ENCODE data around the gene WRAP73. TPM values are rescaled to one million over a fixed set of nuclear protein-coding genes. Genes with fewer than 3 reads are reported as not detected.
A peak's percentile ranks its signal among the peaks of the same experiment; 100 is the strongest.

WRAP73 gene
- total RNA-seq, 1 donor from 2014 or later, result 47.7 TPM

DNA sequence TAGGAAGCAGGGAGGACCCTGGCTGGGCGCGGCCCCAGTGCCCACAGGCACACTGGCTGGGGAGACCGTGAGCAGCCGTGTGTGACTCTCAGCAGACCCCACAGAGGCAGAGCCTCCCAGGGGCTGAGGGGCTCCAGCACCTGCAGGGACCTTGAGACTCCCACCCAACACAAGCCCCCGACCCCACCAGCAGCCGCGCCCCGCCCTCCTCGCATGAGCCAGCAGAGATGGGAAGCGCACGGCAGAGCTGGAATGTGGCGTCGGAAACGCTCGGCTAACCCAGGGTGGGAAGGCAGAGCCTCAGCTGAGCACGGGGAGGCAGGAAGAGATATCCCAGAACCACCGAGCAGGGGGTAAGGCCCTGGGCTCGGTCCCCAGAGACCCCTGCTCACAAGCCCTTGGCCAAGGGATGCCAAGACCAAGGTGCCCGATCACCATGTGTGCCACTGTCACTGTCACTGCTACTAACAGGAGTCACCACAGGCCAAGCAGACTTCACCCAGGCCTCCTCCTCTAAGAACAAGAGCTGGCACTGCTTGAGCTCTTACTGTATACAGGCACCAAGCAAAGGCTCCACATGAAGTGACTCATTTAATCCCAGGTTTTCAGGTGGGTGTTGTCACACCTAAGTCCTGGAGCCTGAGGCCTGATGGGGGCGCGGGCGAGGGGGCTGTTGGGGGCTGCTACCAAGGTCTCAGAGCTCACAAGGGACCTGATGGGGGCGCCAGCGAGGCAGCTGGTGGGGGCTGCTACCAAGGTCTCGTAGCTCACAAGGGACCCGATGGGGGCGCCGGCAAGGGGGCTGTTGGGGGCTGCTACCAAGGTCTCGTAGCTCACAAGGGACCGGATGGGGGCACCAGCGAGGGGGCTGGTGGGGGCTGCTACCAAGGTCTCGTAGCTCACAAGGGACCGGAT is 58.7 kb downstream of the WRAP73 start:
- DNase-seq, result no peak
- H3K36me3 Mint-ChIP-seq (ENCODE audit: unreplicated experiment), result no peaks in the 10 kb centered on the region
- peaks cover 4% of the 10 kb centered on the region for H3K4me1 Mint-ChIP-seq (ENCODE audit: low read depth, unreplicated experiment)
- no peak overlapping the region for H3K4me3 Mint-ChIP-seq (ENCODE audit: unreplicated experiment)
- TF ChIP-seq, protein P1, sequence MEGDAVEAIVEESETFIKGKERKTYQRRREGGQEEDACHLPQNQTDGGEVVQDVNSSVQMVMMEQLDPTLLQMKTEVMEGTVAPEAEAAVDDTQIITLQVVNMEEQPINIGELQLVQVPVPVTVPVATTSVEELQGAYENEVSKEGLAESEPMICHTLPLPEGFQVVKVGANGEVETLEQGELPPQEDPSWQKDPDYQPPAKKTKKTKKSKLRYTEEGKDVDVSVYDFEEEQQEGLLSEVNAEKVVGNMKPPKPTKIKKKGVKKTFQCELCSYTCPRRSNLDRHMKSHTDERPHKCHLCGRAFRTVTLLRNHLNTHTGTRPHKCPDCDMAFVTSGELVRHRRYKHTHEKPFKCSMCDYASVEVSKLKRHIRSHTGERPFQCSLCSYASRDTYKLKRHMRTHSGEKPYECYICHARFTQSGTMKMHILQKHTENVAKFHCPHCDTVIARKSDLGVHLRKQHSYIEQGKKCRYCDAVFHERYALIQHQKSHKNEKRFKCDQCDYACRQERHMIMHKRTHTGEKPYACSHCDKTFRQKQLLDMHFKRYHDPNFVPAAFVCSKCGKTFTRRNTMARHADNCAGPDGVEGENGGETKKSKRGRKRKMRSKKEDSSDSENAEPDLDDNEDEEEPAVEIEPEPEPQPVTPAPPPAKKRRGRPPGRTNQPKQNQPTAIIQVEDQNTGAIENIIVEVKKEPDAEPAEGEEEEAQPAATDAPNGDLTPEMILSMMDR (IDR thresholded peaks at IDR 0.05; ENCODE audit: partially characterized antibody, unreplicated experiment), result no peak
- H3K27ac Mint-ChIP-seq (ENCODE audit: unreplicated experiment), result no peak overlapping the region
- peaks cover 10% of the 10 kb centered on the region for H3K27me3 Mint-ChIP-seq (ENCODE audit: unreplicated experiment)
- H3K9me3 Mint-ChIP-seq (ENCODE audit: unreplicated experiment), result no peaks in the 10 kb centered on the region

DNA sequence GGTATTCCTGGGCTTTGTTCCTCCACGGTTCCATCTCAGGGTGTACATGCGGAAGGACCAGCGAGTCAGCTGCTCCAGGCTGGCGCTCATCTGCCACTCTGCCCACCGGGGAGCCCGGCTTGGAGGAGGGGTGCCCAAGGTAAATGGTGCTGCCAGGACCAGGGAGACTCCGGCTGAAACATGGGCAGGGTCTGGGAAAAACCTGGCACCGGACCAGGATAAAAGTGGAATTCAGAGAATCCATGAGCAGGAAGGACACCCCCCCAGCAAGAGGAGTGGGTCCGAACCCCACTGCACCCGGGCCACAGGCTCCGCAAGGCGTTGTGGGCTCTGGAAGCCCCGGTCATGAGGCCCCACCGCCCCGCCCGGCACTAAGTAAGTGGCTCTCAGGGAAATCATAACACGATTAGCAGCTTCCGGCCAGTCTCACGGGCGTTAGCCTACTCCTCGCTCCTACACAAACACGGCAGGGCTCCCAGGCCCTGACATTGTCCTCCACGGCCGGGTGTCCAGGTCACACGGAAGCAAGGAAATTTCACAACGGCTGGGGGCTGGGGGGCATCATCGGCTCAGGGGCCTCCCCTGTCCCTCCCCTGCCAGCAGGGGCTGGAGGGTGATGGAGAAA is 59.7 kb downstream of the WRAP73 start:
- no peaks in the 10 kb centered on the region for H3K9me3 Mint-ChIP-seq (ENCODE audit: unreplicated experiment)
- no peak overlapping the region for H3K27ac Mint-ChIP-seq (ENCODE audit: unreplicated experiment)
- DNase-seq, result no peak
- no peak overlapping the region for H3K4me3 Mint-ChIP-seq (ENCODE audit: unreplicated experiment)
- H3K36me3 Mint-ChIP-seq (ENCODE audit: unreplicated experiment), result no peaks in the 10 kb centered on the region
- peaks cover 4% of the 10 kb centered on the region for H3K4me1 Mint-ChIP-seq (ENCODE audit: low read depth, unreplicated experiment)
- TF ChIP-seq, protein P1 (IDR thresholded peaks at IDR 0.05; ENCODE audit: partially characterized antibody, unreplicated experiment), result no peak
- H3K27me3 Mint-ChIP-seq (ENCODE audit: unreplicated experiment), result peaks cover 10% of the 10 kb centered on the region

DNA sequence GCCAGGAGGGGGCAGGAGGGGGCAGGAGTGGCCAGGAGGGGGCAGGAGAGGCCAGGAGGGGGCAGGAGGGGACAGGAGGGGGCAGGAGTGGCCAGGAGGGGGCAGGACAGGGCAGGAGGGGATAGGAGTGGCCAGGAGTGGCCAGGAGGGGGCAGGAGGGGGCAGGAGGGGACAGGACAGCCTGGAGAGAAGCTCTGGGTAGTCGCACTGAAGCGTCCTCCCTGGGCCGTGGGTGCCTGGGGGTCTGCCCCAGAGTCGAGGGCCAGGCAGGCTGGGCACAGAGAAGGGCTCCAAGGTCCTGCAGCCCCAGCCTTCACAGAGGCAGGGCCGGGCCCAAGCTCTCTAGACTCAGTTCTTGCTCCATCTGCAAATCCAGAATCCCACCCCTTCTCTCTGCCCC is 61.5 kb downstream of the WRAP73 start:
- no peak for DNase-seq
- no peaks in the 10 kb centered on the region for H3K9me3 Mint-ChIP-seq (ENCODE audit: unreplicated experiment)
- no peak overlapping the region for H3K4me3 Mint-ChIP-seq (ENCODE audit: unreplicated experiment)
- H3K27ac Mint-ChIP-seq (ENCODE audit: unreplicated experiment), result no peak overlapping the region
- H3K4me1 Mint-ChIP-seq (ENCODE audit: low read depth, unreplicated experiment), result peaks cover 4% of the 10 kb centered on the region
- no peaks in the 10 kb centered on the region for H3K36me3 Mint-ChIP-seq (ENCODE audit: unreplicated experiment)
- TF ChIP-seq, protein P1 (IDR thresholded peaks at IDR 0.05; ENCODE audit: partially characterized antibody, unreplicated experiment), result no peak
- peaks cover 10% of the 10 kb centered on the region for H3K27me3 Mint-ChIP-seq (ENCODE audit: unreplicated experiment)

DNA sequence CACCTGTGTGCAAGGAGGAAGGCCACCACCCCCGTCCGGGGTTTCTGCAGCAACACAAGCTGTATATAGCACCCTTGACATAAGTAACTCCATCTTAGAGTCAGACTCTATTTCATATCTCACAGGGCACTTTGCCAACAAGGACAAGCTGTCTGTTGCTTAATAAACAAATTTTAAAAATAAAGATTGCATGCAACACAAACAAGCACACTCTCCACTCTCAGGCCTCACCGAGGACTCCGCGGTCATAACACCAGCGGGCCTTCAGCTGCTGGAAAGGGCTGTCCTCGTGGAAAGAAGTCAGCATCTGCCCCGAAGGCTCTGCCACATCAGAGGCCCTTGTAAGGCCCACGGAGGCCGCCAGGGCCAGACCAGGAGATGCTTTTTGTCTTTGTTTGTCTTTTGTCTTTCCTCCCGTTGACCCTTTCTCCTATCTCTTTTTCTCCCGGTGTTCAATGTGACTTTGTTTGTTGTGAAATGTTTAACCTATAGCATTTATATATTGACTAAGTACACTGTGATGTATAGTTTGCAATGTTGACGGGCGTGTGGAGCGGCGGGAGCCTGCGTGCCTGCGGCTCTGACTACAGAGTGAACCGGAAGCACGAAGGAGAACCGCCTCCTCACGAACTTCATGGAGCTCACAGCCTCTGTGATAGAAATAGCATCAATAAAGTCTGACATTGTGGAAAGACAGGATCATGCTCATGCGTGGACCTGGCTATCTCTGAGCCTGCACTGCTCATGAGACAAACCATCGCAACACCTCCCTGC is 62.7 kb downstream of the WRAP73 start:
- Mint-ChIP-seq H3K27ac (ENCODE audit: unreplicated experiment) (peak overlapping the region; percentile 4), H3K27me3 (ENCODE audit: unreplicated experiment) (peaks cover 10% of the 10 kb centered on the region), H3K4me1 (ENCODE audit: low read depth, unreplicated experiment) (peaks cover 4% of the 10 kb centered on the region), H3K36me3 (ENCODE audit: unreplicated experiment) (no peaks in the 10 kb centered on the region), H3K9me3 (ENCODE audit: unreplicated experiment) (no peaks in the 10 kb centered on the region), H3K4me3 (ENCODE audit: unreplicated experiment) (no peak overlapping the region)
- TF ChIP-seq, protein P1 (IDR thresholded peaks at IDR 0.05; ENCODE audit: partially characterized antibody, unreplicated experiment), result no peak
- no peak for DNase-seq

Data from glutamatergic neuron (in vitro differentiated cells).